Thyroid gland (tissue), 4 donors: ENCODE results near the gene ARL17B.
A peak's percentile ranks its signal among the peaks of the same experiment; 100 is the strongest.
"Not testable (repeated sequence)": the region's sequence is repeated elsewhere in the genome, so short reads cannot be mapped to it uniquely, and the experiment has no call there.

Experiments used
- POLR2A ChIP-seq, 2 donors: fragments of 450-650 bp; IDR thresholded peaks; one replicate each; pipeline ENCODE4 v1.6.1; 2017; ENCODE audit warnings: antibody characterized with exemption in 2 of 2, mild to moderate bottlenecking in 2 of 2, moderate library complexity in 1 of 2
- TF ChIP-seq, protein P1 (sequence below), 6 experiments: fragments of 200-600 bp in 3 of 6; fragments of 450-650 bp in 3 of 6; sonication (generic) in 3 of 6; IDR thresholded peaks; one replicate each; pipeline ENCODE4 v1.5.1; 2016 to 2019; ENCODE audit warnings: antibody characterized with exemption in 6 of 6, mild to moderate bottlenecking in 2 of 6, inconsistent platforms in 1 of 6, moderate library complexity in 1 of 6

GRCh38 chr17:46286764-46287221 is 74.8 kb downstream of the ARL17B start:
- TF ChIP-seq, protein P1, sequence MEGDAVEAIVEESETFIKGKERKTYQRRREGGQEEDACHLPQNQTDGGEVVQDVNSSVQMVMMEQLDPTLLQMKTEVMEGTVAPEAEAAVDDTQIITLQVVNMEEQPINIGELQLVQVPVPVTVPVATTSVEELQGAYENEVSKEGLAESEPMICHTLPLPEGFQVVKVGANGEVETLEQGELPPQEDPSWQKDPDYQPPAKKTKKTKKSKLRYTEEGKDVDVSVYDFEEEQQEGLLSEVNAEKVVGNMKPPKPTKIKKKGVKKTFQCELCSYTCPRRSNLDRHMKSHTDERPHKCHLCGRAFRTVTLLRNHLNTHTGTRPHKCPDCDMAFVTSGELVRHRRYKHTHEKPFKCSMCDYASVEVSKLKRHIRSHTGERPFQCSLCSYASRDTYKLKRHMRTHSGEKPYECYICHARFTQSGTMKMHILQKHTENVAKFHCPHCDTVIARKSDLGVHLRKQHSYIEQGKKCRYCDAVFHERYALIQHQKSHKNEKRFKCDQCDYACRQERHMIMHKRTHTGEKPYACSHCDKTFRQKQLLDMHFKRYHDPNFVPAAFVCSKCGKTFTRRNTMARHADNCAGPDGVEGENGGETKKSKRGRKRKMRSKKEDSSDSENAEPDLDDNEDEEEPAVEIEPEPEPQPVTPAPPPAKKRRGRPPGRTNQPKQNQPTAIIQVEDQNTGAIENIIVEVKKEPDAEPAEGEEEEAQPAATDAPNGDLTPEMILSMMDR (IDR thresholded peaks at IDR 0.05): peak; percentile 54 to 82 (median 72)
- not testable (repeated sequence) for TF ChIP-seq POLR2A (IDR thresholded peaks at IDR 0.05)
